NCI-H1105 (cell line): ENCODE measurements around the gene KIF3C.
"Not testable (repeated sequence)": the region's sequence is repeated elsewhere in the genome, so short reads cannot be mapped to it uniquely, and the experiment has no call there.

Experiments
- DNase-seq: peaks from one replicate; lab custom pipeline; 2025; lab: John Stamatoyannopoulos, UW

KIF3C gene

GRCh38 chr2:25999406-25999805 lies 17.1 kb upstream of the KIF3C start:
- DNase-seq = not testable (repeated sequence)

- DNase-seq = not testable (repeated sequence)
Observed at GRCh38 chr2:25998816-25999383, 16.6 kb upstream of the KIF3C start.

DNA sequence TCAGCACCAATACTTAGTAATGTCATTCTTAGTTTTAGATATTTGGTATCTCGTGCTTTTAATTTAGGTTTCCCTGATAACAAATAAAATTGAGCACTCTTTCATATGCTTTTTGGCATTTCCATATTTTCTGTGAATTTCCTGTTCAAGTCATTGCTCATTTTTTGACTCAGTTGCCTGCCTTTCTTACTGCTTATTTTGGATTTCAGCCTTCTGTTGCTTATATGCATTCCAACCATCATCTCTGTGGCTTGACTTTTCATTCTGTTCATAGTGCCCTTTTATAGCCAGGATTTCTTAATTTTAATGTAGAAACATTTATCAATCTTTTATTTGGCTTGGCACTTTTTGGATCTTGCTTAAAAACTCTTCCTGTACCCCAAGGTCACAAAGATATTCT lies 14.5 kb upstream of the KIF3C start:
- DNase-seq = no peak

- DNase-seq = no peak
Observed at GRCh38 chr2:25994509-25994908, 12.2 kb upstream of the KIF3C start.

- DNase-seq = no peak
Observed at GRCh38 chr2:25993049-25993448, 10.8 kb upstream of the KIF3C start.

DNA sequence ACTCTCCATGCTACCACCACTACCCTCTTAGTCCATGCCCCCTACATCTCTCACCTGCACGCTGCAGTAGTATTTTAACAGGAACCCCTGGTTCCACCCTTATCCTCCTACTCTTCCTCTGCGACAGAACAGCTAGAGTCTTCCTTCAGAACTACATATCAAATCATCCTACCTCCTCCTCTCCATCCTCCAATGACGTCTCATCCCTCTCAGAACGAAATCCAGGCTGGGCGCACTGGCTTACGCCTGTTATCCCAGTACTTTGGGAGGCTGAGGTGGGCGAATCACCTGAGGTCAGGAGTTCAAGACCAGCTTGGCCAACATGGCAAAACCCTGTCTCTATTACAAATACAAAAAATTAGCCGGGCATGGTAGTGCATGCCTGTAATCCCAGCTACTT lies 10.3 kb upstream of the KIF3C start:
- no peak for DNase-seq

- no peak for DNase-seq
Observed at GRCh38 chr2:25991965-25992364, 9.7 kb upstream of the KIF3C start.

- DNase-seq = no peak
Observed at GRCh38 chr2:25989154-25989553, 6.9 kb upstream of the KIF3C start.

DNA sequence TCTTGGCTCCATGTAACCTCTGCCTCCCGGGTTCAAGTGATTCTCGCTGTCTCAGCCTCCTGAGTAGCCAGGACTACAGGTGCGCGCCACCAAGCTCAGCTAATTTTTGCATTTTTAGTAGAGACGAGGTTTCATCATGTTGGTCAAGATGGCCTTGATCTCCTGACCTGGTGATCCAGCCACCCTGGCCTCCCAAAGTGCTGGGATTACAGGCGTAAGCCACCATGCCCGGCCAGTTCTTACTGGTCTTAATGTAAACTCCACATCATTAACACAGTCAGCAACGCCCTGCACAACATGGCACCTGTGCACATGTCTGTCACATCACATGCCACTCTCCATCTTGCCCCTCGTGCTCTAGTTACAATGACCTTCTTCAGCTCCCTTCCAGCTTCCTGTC lies 5.8 kb upstream of the KIF3C start:
- no peak for DNase-seq

DNA sequence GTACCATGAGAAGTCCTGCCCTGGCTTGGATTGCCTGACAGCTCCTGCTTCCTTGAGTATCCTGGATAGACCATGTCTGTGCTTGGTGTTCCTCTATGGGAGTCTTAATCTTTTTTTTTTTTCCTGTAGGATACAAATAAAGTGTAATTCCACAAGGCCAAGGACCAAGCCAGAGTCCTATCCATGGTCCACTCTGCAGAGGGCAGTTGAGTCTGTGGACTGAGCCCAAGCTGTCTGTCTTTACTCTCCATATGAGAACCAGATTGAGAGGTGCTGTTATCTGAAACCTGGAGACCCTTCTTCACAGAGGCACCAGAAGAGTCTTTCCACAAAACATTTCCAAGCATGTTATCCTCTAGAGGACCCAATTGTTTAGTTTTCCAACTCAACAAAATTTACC lies 1.4 kb upstream of the KIF3C start:
- no peak for DNase-seq

GRCh38 chr2:25982968-25983280 lies 627 bp upstream of the KIF3C start:
- DNase-seq = no peak

DNA sequence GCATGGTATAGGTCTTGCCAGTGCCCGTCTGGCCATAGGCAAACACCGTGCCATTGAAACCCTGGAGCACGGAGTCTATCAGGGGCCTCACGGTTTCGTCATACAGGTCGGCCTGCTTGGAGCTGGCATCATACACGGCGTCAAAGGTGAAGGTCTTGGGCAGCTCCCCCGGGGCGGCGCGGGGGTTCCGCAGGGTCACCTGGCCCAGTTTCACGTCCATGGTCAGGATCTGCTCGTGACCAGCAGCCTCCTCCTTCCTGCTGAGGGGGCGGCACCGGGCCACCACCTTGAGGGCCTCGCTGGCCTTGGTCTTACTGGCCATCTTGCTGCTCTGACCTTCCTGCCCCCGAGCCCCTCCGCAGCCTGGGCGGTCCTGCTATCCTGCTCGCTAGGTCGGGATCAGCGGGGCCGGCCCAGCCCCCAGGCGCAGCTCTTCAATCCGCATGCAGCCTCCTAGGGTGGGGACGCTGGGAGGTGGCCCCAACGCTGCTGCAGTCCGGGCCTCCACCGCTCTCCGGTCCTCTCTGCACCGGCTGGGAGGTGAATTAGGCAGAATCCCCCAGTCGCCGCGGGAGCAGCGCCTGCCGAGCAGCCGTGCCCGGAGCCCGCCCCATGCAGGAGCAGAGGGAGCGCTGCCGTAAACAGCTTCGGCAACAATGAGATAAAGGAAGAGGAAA lies 563 bp downstream of the KIF3C start:
- peak; percentile 24 for DNase-seq

DNA sequence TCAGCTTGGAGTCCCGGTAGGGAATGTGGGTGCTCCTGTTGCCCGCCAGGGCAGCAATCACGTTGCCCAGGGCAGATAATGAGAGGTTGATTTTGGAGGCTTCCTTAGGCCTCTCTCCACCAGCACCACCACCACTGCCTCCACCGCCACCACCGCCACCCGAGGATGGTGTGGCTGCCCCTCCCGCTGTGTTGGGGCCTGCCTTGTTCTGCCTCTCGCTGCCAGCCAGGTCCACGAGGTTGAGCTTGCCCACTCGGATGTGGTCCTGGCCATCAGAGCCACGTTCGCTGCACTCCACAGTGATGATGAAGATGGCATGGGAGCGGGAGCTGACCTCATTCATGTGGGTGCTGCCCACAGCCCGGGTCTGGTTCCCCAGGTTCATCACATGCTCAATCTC lies 1.3 kb downstream of the KIF3C start:
- DNase-seq = no peak

DNA sequence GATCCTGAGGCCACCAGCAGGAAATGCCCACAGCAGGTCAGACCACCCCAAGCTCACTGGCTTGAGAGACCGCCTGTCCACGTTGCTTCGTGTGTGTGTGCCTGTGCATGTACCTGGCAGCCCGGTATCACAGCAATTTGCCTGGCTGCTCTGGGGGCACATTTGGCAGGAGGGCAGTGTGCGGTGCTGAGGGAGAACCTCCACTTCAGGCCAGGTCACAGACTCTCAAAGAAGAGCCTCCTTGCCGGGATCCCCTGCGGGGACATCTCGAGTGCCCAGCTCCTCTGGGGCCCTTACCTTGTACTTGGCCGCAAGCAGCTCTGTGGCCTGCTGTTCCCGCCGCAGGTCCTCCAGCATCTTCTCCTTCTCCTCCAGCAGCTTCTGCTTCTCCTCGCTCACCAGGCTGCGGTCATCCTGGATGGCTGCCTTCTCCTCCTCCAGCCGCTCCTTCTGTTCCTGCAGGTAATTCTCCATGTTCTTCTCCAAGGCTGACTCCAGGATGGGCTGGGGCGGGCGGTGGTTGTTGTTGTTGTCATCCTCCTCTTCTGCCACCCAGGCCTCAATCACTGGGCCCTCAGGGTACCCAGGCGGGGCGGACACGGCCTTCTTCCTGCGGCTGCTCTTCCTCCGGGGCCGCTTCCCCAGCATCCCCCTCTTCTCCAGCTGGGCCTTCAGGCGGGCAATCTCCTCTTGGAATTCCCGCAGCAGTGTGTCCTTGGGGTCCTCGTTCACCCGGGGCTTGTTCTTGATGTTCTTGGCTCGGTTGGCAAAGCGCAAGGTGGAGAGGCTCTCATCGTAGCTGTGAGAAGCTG lies 2.0 kb downstream of the KIF3C start:
- no peak for DNase-seq

GRCh38 chr2:25979001-25979400 lies 3.3 kb downstream of the KIF3C start:
- no peak for DNase-seq

- no peak for DNase-seq
Observed at GRCh38 chr2:25977768-25978167, 4.5 kb downstream of the KIF3C start.

GRCh38 chr2:25976983-25977741 lies 5.1 kb downstream of the KIF3C start:
- DNase-seq = no peak

- no peak for DNase-seq
Observed at GRCh38 chr2:25972049-25972823, 10.1 kb downstream of the KIF3C start.

GRCh38 chr2:25971596-25971995 lies 10.7 kb downstream of the KIF3C start:
- no peak for DNase-seq

DNA sequence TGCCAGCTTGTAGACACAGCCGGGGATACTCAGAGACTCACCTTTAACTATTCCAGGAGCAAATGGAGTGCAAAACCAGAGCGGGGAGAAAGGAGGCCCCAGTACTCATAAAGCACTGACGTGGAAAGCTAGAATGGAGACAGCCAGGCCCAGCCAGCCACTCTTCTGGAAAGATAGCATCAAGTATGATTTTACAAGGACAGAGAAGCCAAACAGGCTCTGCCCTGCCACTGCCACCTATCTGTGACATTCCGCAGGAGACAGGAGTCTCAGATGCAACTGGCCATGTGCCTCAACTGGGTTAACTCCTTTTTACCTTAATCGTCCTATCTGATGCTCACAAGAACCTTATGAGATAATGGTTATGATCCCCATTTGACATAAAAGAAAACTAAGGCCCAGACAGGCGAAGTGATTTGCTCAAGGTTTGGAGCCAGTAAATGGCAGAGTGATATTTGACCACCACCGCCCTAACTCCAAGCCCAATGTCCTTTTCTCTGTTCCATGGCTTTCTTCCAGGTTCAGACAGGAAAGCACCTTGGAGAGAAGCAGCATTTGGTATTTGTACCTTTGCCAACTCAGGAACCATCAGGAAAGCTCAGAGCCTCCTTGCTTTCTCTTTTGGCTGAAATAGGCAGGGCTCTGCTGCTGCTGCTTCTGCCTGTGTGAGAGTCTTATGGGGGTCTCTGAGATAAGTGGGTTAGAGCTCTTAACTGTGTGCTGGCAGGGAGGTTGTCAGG lies 15.6 kb downstream of the KIF3C start:
- no peak for DNase-seq

- no peak for DNase-seq
Observed at GRCh38 chr2:25964891-25965290, 17.4 kb downstream of the KIF3C start.
